HUDEP-2 (cell line): ENCODE data around the gene VPS25.

Experiments used
- DNase-seq, 76 experiments: peaks; one replicate each; lab custom pipeline; 2025; ENCODE audit not compliant: unreplicated experiment in 76 of 76; lab: John Stamatoyannopoulos, UW

The VPS25 gene

DNA sequence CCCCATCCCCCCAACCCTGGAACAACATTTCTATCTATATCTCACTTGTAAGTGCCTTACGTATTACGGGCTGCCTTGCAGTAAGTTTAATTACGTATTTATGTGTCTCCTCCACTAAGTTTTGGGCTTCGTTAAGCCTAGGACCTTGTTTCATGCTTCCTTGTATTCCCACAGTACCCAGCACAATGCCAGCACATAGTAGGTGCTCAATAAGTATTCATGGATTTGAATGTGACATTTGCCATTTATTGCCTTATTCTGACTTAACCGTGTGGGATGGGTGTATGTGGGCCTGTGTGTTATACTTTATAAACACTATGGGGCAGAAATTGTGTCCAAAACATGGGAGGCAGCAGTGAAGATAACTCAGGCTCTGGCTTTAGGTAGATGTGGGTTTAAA lies 19.3 kb downstream of the VPS25 start:
- no peak for DNase-seq

- no peak for DNase-seq
These were observed 21.8 kb downstream of the VPS25 start for GRCh38 chr17:42795061-42795460.

GRCh38 chr17:42795465-42795864 lies 22.2 kb downstream of the VPS25 start:
- no peak for DNase-seq

DNA sequence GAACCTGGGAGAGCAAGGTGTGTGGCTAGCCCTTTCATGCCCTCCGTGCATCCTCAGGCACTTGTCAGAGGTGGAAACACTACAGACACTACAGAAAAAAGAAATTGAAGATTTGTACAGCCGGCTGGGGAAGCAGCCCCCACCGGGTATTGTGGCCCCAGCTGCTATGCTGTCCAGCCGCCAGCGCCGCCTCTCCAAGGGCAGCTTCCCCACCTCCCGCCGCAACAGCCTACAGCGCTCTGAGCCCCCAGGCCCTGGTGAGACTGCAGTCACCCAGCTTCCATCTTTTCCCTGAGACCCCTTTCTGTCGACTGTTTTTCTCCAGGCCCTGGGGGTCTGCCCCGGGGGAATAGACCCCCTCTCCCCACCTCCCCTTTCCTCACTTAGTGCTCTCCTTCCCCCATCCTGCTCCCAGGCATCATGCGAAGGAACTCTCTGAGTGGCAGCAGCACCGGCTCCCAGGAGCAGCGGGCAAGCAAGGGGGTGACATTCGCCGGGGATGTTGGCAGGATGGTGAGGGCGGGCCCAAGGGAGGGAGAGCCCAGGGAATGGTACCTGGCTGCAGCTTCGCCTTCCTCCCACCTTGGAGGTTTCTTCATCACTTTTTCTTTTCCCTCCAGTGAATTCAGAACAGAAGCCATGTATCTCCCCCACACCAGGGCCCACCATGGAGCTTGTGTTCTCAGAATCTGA lies 23.0 kb downstream of the VPS25 start:
- no peak for DNase-seq

GRCh38 chr17:42797067-42798007 lies 24.1 kb downstream of the VPS25 start:
- peak in 1 of 76 experiments; percentile 21 for DNase-seq

GRCh38 chr17:42798011-42798382 lies 24.7 kb downstream of the VPS25 start:
- no peak for DNase-seq

GRCh38 chr17:42798383-42799380 lies 25.4 kb downstream of the VPS25 start, which contains the start of the genes CNTD1 and COA3:
Gene CNTD1 (plus strand): TSS chr17:42798861. CDS start chr17:42799068, 207 bp downstream.
Gene COA3 (minus strand): TSS chr17:42798704. CDS start chr17:42798681, 23 bp downstream.
- DNase-seq: peak in 73 of 76 experiments; percentile 20 to 90 (median 71)

DNA sequence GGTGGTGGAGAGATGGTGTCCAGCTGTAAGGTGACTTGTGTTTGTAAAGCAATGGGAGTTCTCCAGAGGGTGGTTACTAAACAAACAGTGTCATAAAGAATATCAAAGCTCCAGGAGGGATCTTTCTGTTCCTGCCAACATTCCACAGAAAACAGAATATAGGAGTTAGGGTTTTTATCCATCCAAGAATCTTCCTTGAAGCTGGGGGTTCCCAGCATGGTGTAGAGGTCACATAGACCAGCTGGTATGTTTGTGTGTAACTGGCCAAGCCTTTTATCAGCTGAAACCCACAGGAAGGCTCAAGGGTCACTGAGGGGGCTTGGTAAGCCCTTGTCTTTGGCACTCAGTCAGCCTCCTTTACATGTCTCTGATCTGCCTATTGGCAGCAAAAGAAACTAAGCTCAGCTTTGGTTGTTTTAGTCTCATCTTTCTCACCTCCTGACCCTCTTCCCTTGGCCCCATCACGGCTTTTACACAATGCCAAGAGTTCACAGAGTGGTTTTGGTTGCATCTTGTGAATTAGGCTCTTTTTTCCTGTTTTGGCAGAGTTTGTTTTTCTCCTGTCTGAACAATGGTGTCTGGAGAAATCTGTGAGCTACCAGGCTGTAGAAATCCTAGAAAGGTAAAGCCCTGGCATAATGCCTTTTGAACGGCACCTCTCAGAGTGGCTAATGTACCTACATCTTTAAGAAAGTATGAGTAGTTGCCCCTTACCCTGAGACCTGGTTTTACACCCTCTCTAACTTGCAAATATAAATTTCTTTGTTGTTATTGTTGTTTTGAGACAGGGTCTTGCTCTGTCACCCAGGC lies 30.0 kb downstream of the VPS25 start:
- DNase-seq: no peak

DNA sequence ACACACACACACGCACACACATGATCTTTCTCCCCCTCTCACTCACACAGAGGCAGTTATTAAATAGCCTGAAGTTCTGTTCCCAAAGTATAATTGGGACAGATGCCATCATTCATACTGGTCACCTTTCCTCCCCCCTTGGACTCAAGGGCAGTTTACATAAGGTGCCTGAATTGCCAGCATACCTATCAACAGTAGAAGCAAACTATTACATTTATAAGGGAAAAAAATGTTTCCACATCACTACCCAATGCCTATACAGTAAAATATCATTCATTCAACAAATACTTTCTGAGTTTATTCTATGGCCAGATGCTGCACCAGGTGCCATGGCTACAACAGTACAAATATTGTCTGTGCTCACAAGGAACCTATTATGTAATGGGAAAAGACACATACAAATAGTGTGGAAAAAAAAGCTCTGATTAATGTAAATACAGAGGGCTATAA lies 31.7 kb downstream of the VPS25 start:
- no peak for DNase-seq

GRCh38 chr17:42806249-42806648 lies 33.0 kb downstream of the VPS25 start:
- DNase-seq: no peak

DNA sequence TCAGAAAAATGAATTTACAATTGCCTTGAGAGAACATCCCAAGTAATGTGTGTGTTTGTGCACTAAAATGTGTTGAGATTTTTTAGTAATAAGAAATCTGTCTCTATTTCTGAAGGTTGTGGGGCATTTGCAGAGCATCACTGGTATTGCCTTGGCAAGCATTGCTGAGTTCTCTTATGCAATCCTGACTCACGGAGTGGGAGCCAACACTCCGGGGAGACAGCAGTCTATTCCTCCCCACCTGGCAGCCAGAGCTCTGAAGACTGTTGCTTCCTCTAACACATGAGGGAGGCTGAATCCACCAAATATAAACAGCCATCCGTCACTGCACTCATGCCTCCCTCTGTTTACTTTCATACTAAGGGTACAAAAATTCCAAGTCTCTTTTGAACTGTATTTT lies 36.0 kb downstream of the VPS25 start:
- DNase-seq: no peak

- no peak for DNase-seq
These were observed 41.6 kb downstream of the VPS25 start for GRCh38 chr17:42814633-42815399.

GRCh38 chr17:42817866-42818265 lies 44.6 kb downstream of the VPS25 start:
- DNase-seq: no peak

GRCh38 chr17:42818379-42818778 lies 45.1 kb downstream of the VPS25 start:
- DNase-seq: no peak

GRCh38 chr17:42819939-42820535 lies 46.8 kb downstream of the VPS25 start:
- peak in 71 of 76 experiments; percentile 4 to 80 (median 50) for DNase-seq

DNA sequence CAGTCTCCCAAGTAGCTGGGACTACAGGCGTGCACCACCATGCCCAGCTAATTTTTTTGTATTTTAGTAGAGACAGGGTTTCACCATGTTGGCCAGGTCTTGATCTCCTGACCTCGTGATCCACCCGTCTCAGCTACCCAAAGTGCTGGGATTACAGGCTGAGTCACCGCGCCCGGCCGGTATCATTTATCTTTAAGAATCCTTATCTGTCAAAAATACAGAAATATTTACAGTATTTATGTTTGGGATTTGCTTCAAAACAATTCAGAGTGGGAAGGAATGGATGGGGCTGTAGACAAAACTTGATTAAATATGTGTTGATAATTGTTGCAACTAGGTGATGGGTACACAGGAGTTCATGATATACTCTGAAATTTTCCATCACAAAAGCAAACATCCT lies 47.9 kb downstream of the VPS25 start:
- DNase-seq: no peak

DNA sequence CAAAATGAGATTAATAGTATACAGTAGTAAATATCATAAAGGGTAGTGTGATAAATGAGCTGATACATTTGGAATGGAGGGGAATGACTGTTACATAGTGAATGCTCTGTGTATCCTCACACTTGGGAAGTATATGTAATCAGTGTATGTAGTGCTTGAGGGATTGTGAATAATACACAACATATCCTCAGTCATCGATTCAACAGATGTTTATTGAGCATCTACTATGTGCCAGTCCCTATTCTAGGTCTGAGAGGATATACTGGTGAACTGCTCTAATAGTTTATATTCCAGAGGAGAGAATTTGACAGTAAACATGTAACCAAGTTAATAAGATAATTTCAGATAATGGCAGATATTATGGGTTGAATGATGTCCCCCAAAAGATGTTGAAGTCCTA lies 54.2 kb downstream of the VPS25 start:
- no peak for DNase-seq
